ENCODE measurements around the gene CHRNA7.

CHRNA7 gene

GRCh38 chr15:32067115-32067514, 36.8 kb downstream of the CHRNA7 start:
- no peak overlapping the region for H3K27ac ChIP-seq
- TF ChIP-seq, protein P1, sequence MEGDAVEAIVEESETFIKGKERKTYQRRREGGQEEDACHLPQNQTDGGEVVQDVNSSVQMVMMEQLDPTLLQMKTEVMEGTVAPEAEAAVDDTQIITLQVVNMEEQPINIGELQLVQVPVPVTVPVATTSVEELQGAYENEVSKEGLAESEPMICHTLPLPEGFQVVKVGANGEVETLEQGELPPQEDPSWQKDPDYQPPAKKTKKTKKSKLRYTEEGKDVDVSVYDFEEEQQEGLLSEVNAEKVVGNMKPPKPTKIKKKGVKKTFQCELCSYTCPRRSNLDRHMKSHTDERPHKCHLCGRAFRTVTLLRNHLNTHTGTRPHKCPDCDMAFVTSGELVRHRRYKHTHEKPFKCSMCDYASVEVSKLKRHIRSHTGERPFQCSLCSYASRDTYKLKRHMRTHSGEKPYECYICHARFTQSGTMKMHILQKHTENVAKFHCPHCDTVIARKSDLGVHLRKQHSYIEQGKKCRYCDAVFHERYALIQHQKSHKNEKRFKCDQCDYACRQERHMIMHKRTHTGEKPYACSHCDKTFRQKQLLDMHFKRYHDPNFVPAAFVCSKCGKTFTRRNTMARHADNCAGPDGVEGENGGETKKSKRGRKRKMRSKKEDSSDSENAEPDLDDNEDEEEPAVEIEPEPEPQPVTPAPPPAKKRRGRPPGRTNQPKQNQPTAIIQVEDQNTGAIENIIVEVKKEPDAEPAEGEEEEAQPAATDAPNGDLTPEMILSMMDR (IDR thresholded peaks at IDR 0.05), result no peak
- no peak for TF ChIP-seq ZFX (IDR thresholded peaks at IDR 0.05; ENCODE audit: borderline replicate concordance)

GRCh38 chr15:32089851-32090359, 59.6 kb downstream of the CHRNA7 start:
- TF ChIP-seq ZFX (IDR thresholded peaks at IDR 0.05; ENCODE audit: borderline replicate concordance), result no peak
- TF ChIP-seq, protein P1 (IDR thresholded peaks at IDR 0.05), result no peak
- H3K27ac ChIP-seq, result no peak overlapping the region

DNA sequence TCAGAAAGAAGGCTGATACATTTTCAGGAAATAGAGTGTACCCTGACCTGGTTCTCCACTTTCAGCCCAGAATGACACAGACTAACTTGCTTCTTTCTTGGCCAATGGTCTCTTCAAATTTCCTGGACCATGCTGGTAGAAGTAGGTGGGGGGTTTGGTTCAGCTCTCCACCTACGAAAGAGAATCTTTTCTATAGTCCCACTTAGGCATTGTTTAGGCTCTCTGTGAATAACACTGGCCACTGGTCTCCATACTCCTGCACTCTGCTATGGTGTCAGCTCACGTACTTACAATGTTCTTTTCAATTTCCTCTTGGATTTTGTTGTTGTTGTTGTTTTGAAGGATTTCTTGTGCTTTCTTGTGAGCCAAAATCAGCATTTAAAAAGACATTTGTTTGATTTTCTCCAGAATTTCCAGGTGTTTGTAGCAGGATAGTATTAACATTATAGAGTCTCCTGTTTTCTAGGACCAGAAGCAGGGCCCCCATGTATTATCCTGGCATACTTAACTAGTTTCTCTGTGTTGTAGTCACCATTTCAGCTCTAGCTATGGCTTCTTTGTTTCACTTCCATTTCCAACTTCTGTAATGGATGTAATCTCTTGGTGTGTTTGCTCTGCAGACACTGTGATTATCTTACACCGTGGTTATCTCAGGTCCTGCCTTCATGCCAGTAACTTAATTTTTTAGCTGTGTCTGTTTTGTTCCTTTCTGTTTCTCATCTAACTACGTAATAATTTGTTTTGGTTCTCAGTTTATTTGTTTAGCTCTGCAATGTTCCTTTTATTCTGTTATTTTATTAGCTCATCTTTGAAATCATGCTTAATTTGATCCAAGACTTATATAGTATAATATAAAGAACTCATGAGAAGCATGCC, 61.4 kb downstream of the CHRNA7 start:
- H3K27ac ChIP-seq, result no peak overlapping the region
- TF ChIP-seq, protein P1 (IDR thresholded peaks at IDR 0.05), result no peak
- TF ChIP-seq ZFX (IDR thresholded peaks at IDR 0.05; ENCODE audit: borderline replicate concordance), result no peak

DNA sequence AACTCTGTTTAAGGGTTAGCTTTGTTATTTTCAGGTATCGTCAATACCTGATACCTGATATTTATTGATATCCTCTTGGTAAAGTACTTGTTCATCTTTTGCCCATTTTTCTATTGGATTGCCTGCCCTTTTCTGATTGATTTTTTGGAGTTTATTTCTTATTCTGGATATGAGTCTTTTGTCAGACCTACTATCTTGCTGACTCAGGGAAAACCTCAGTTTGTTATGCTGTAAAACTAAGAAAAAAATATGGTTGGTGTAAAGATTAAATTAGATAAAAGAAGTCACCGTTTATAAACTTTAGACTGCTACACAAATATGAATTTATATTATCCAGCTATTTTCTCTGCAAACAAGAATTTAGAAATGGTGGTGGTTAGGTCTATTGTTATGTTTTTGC, 65.9 kb downstream of the CHRNA7 start:
- TF ChIP-seq ZFX (IDR thresholded peaks at IDR 0.05; ENCODE audit: borderline replicate concordance), result no peak
- TF ChIP-seq, protein P1 (IDR thresholded peaks at IDR 0.05), result no peak
- H3K27ac ChIP-seq, result no peak overlapping the region

DNA sequence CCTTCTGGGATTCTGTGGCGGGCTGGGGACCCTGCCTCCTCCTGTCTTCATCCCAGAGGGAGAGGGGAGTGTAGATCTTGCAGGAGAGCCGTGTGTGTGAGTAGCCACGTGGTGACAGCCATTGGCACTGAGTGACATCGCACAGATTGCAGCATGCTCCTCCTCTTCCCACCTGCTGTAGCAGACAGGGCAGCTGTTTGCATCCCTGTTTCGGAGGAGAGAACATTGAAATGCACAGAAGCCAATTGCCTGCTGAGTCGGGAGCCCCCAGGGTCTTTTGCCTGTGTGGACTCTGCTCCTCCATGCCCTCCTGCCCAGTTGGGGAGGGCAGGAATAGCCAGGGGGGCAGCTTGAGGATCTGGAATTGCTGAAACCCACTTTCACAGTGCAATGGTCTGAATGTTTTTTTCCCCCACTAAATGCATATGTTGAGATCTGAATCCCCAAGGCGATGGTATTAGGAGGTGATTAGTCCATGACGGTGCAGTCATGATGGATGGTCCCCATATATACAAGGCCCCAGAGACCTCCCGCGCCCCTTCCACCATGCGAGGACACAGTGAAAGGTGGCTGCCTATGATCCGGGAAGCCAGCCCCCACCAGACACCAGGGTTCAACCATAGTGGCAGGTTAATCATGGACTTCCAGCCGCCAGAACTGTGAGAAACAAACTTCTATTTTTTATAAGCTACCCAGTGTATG, 66.8 kb downstream of the CHRNA7 start:
- TF ChIP-seq, protein P1 (IDR thresholded peaks at IDR 0.05), result no peak
- TF ChIP-seq ZFX (IDR thresholded peaks at IDR 0.05; ENCODE audit: borderline replicate concordance), result no peak

GRCh38 chr15:32098033-32098432, 67.7 kb downstream of the CHRNA7 start:
- TF ChIP-seq, protein P1 (IDR thresholded peaks at IDR 0.05), result no peak
- TF ChIP-seq ZFX (IDR thresholded peaks at IDR 0.05; ENCODE audit: borderline replicate concordance), result no peak
- no peak overlapping the region for H3K27ac ChIP-seq

More for the DNA sequence above, 66.8 kb downstream of the CHRNA7 start:
- H3K27ac ChIP-seq, result no peak overlapping the region
